Measurements from ENCODE around the gene BANF2.

GRCh38 chr20:17678886-17679285 lies 20.9 kb upstream of the BANF2 start:
- no peak for TF ChIP-seq ZNF274 (IDR thresholded peaks at IDR 0.05; ENCODE audit: low read depth, low read length)
- TF ChIP-seq YY1 (IDR thresholded peaks at IDR 0.05; ENCODE audit: insufficient read depth, insufficient read length): no peak
- TF ChIP-seq SUZ12 (IDR thresholded peaks at IDR 0.05; ENCODE audit: extremely low read depth, insufficient read depth, insufficient read length): no peak
